MCF 10A (cell line): Measurements from ENCODE around the gene MYH8. TPM values are rescaled to one million over a fixed set of nuclear protein-coding genes. Genes with fewer than 3 reads are reported as not detected.

ENCODE experiments used
- BruUV-seq: library from RNA; stranded (reverse); fragments of 400-500 nt; replicated peaks from 2 replicates; lab custom pipeline; 2021; lab: Mats Ljungman, UMichigan
- CTCF ChIA-PET: fragments of 300-600 bp; sonication (Branson Sonifier 250); formaldehyde crosslinking; extraction: SDS; loops from one replicate; lab custom pipeline; 2021; ENCODE audit warnings: antibody characterized with exemption, inconsistent platforms; lab: Yijun Ruan, JAX
- POLR2A ChIA-PET: fragments of 300-600, 350-650 bp; sonication (Branson Sonifier 250); formaldehyde crosslinking; extraction: SDS; loops from one replicate; lab custom pipeline; 2020; ENCODE audit warnings: antibody characterized with exemption, inconsistent platforms; lab: Yijun Ruan, JAX
- DNase-seq: peaks from one replicate; pipeline ENCODE4 v3.0.0-alpha.2; 2018; ENCODE audit not compliant: unreplicated experiment
- H3K27ac Mint-ChIP-seq: one replicate; pipeline ENCODE4 v1.8.0; 2022; ENCODE audit warnings: mild to moderate bottlenecking, low read depth, mixed read lengths; ENCODE audit not compliant: unreplicated experiment
- H3K27me3 Mint-ChIP-seq: one replicate; pipeline ENCODE4 v1.8.0; 2022; ENCODE audit warnings: mixed read lengths; ENCODE audit not compliant: insufficient read depth, unreplicated experiment
- H3K36me3 Mint-ChIP-seq: one replicate; pipeline ENCODE4 v1.8.0; 2022; ENCODE audit warnings: mild to moderate bottlenecking, moderate library complexity, mixed read lengths; ENCODE audit not compliant: insufficient read depth, unreplicated experiment
- H3K4me1 Mint-ChIP-seq: one replicate; pipeline ENCODE4 v1.8.0; 2022; ENCODE audit warnings: mixed read lengths; ENCODE audit not compliant: insufficient read depth, unreplicated experiment
- H3K4me3 Mint-ChIP-seq: one replicate; pipeline ENCODE4 v1.8.0; 2022; ENCODE audit warnings: mild to moderate bottlenecking, moderate library complexity, mixed read lengths; ENCODE audit not compliant: unreplicated experiment
- H3K9me3 Mint-ChIP-seq: one replicate; pipeline ENCODE4 v1.8.0; 2022; ENCODE audit warnings: mixed read lengths; ENCODE audit not compliant: unreplicated experiment
- intact Hi-C: fragments of 100-400 bp; cut with micrococcal nuclease; formaldehyde crosslinking; loops from 2 replicates; pipeline ENCODE4 v1.14.1; 2022
- total RNA-seq: library from RNA; stranded (reverse); gene quantifications from 2 replicates; pipeline ENCODE4 v1.2.3, GENCODE V29; 2022
- TF ChIP-seq, protein P1 (sequence below): fragments of 200-600 bp; IDR thresholded peaks from one replicate; pipeline ENCODE4 v1.8.0; 2022; ENCODE audit warnings: antibody characterized with exemption, mild to moderate bottlenecking; ENCODE audit not compliant: unreplicated experiment

The MYH8 gene
- total RNA-seq, 1 experiment from 2014 or later = not detected

DNA sequence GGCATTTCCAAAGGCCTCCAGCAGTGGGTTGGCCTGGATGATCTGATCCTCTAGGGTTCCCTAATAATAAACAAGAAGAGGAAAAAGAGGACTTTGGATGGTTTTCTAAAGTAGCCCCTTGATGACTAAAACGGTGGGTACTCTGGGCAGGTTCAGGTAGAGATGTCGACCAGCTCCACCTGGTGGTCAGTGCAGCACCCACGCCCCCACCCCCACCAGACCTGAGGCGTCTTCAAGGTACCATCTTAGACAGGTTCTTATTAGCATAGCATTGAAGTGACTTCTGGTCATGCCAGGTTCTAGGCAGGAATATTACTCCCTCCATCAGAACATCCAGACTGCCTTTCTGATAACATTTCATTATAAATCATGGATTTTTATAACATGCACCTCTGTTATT, 64.0 kb downstream of the MYH8 start:
- intact Hi-C loops = no loop called here
- CTCF ChIA-PET = no interaction called here
- no peaks in the 10 kb centered on the region for H3K36me3 Mint-ChIP-seq
- no peaks in the 10 kb centered on the region for H3K9me3 Mint-ChIP-seq
- H3K27ac Mint-ChIP-seq = no peak overlapping the region
- H3K4me3 Mint-ChIP-seq = no peak overlapping the region
- no peaks in the 10 kb centered on the region for H3K4me1 Mint-ChIP-seq
- H3K27me3 Mint-ChIP-seq = peaks cover 11% of the 10 kb centered on the region
- DNase-seq = no peak
- BruUV-seq = no TSS peak
- POLR2A ChIA-PET = no interaction called here
- TF ChIP-seq, protein P1, sequence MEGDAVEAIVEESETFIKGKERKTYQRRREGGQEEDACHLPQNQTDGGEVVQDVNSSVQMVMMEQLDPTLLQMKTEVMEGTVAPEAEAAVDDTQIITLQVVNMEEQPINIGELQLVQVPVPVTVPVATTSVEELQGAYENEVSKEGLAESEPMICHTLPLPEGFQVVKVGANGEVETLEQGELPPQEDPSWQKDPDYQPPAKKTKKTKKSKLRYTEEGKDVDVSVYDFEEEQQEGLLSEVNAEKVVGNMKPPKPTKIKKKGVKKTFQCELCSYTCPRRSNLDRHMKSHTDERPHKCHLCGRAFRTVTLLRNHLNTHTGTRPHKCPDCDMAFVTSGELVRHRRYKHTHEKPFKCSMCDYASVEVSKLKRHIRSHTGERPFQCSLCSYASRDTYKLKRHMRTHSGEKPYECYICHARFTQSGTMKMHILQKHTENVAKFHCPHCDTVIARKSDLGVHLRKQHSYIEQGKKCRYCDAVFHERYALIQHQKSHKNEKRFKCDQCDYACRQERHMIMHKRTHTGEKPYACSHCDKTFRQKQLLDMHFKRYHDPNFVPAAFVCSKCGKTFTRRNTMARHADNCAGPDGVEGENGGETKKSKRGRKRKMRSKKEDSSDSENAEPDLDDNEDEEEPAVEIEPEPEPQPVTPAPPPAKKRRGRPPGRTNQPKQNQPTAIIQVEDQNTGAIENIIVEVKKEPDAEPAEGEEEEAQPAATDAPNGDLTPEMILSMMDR = peak; percentile 23

DNA sequence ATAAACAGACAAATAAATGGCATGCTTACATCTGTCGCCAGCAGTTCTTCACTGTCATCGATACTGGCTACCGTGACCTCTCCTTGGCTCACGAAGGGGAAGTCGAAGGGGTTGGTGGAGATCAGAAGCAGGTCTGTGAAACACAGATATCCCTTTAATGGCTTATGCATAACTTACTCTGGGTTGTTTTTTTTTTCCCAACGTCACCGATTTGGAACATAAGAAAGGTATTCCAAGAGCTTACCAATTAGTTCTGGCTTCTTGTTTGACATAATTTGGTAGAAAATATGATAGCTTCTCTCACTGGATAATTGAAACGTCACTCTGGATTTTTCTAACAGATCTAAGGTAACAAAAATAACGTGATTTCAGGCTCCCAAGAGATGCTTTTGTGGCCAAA, 67.1 kb downstream of the MYH8 start:
- H3K27me3 Mint-ChIP-seq = no peaks in the 10 kb centered on the region
- BruUV-seq = no TSS peak
- no peaks in the 10 kb centered on the region for H3K4me1 Mint-ChIP-seq
- no peak overlapping the region for H3K27ac Mint-ChIP-seq
- no peaks in the 10 kb centered on the region for H3K36me3 Mint-ChIP-seq
- DNase-seq = no peak
- intact Hi-C loops = no loop called here
- POLR2A ChIA-PET = no interaction called here
- no peak overlapping the region for H3K4me3 Mint-ChIP-seq
- CTCF ChIA-PET = interaction anchor here (0.6 to 0.8 kb wide), 3 partner anchors 178 to 408 kb away, joined by 3 to 5 read pairs (median 3); no protein-coding TSS in a partner anchor
- TF ChIP-seq, protein P1 = no peak
- H3K9me3 Mint-ChIP-seq = peaks cover 14% of the 10 kb centered on the region

DNA sequence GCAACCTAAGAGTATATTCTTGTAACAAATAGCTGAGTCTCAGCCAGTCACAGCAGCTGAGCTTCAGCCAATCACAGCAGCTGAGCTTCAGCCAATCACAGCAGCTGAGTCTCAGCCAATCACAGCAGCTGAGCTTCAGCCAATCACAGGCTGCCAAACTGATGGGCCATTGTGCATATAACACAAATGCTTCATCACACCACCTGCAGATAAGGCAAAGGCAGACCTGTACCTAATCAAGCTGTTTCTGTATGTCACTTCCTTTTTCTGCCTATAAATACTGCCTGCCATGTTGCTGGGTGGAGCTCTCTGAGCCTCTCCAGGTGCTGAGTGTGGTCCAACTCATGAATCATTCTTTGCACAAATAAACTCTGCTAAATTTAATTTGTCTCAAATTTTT, 68.9 kb downstream of the MYH8 start:
- Mint-ChIP-seq H3K36me3 (no peaks in the 10 kb centered on the region), H3K27me3 (no peaks in the 10 kb centered on the region), H3K9me3 (peaks cover 17% of the 10 kb centered on the region), H3K4me1 (no peaks in the 10 kb centered on the region), H3K4me3 (no peak overlapping the region), H3K27ac (no peak overlapping the region)
- no TSS peak for BruUV-seq
- intact Hi-C loops = no loop called here
- DNase-seq = no peak
- ChIA-PET CTCF (interaction anchor here (0.7 to 0.8 kb wide), 2 partner anchors 17 to 264 kb away, joined by 3 read pairs; no protein-coding TSS in a partner anchor), POLR2A (no interaction called here)
- TF ChIP-seq, protein P1 = no peak

DNA sequence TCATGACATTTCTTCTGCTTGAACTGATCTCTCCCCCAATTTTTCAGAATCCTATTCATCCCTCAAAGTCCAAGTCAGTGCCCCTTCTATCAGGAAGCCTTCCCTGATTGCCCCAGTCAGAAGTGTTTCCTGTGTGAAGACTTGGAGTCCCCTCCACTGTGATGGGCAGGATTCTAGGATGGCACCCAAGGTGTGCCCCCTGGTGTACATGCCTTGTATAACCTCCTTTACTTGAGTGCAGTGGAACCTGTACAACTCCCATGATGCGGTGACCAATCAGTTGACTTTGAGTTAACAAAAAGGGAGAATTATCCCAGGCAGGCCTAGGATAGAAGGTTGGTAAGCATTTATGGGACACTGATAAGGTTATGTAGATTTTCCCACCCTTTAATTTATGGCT, 72.3 kb downstream of the MYH8 start:
- no TSS peak for BruUV-seq
- peaks cover 17% of the 10 kb centered on the region for H3K9me3 Mint-ChIP-seq
- CTCF ChIA-PET = interaction anchor here (0.7 kb wide), 1 partner anchor 10 kb away, joined by 4 read pairs; no protein-coding TSS in a partner anchor
- TF ChIP-seq, protein P1 = no peak
- no peak overlapping the region for H3K27ac Mint-ChIP-seq
- H3K36me3 Mint-ChIP-seq = no peaks in the 10 kb centered on the region
- no peaks in the 10 kb centered on the region for H3K27me3 Mint-ChIP-seq
- no peak for DNase-seq
- POLR2A ChIA-PET = no interaction called here
- no peak overlapping the region for H3K4me3 Mint-ChIP-seq
- H3K4me1 Mint-ChIP-seq = no peaks in the 10 kb centered on the region
- intact Hi-C loops = no loop called here
